H1 (cell line): ENCODE data around the gene MOB3C.

Experiments used
- BACH1 ChIP-seq: IDR thresholded peaks from 2 replicates; pipeline ENCODE4 v1.6.1; 2012; ENCODE audit warnings: low read length, improper control_type of control experiment
- HDAC2 ChIP-seq, 2 experiments: fragments of 300-600 bp in 1 of 2; sonication (generic) in 1 of 2; IDR thresholded peaks; 2 replicates each; pipeline ENCODE4 v1.6.1; 2011 to 2012; ENCODE audit warnings: low read depth in 2 of 2, low read length in 2 of 2, mild to moderate bottlenecking in 2 of 2, moderate library complexity in 2 of 2, borderline replicate concordance in 1 of 2, inconsistent platforms in 1 of 2
- JUN ChIP-seq: IDR thresholded peaks from 2 replicates; pipeline ENCODE4 v1.6.1; 2011; ENCODE audit warnings: low read depth, mild to moderate bottlenecking, improper control_type of control experiment, low read length
- POLR2A ChIP-seq, 2 experiments: IDR thresholded peaks; 1 replicate in 1 of 2; 2 replicates in 1 of 2; pipeline ENCODE4 v1.6.1; 2011; ENCODE audit warnings: low read depth in 2 of 2, low read length in 2 of 2, mild to moderate bottlenecking in 2 of 2; ENCODE audit errors: control extremely low read depth in 1 of 2
- RFX5 ChIP-seq: IDR thresholded peaks from 2 replicates; pipeline ENCODE4 v1.6.1; 2011; ENCODE audit warnings: low read depth, low read length, improper control_type of control experiment, borderline replicate concordance
- RXRA ChIP-seq: IDR thresholded peaks from 2 replicates; pipeline ENCODE4 v1.6.1; 2011; ENCODE audit warnings: low read depth, mild to moderate bottlenecking, low read length, moderate library complexity; ENCODE audit not compliant: insufficient read depth
- SUZ12 ChIP-seq: fragments of 200-600 bp; sonication (generic); IDR thresholded peaks from 2 replicates; pipeline ENCODE4 v1.6.1; 2012; ENCODE audit warnings: mild to moderate bottlenecking, inconsistent platforms, low read length, moderate library complexity, mixed read lengths
- YY1 ChIP-seq: IDR thresholded peaks from 2 replicates; pipeline ENCODE4 v1.6.1; 2011; ENCODE audit warnings: low read depth, mild to moderate bottlenecking, low read length
- TF ChIP-seq, protein P1 (sequence below): IDR thresholded peaks from 2 replicates; pipeline ENCODE4 v1.6.1; 2011; ENCODE audit warnings: low read depth, mild to moderate bottlenecking, low read length; ENCODE audit not compliant: insufficient read depth
- TF ChIP-seq, protein P2 (sequence below), 3 experiments: IDR thresholded peaks; 1 replicate in 2 of 3; 2 replicates in 1 of 3; pipeline versions ENCODE4 v1.5.1 to v1.6.1; 2011; ENCODE audit warnings: low read length in 3 of 3, mild to moderate bottlenecking in 3 of 3, inconsistent platforms in 2 of 3, low read depth in 1 of 3, moderate library complexity in 1 of 3; ENCODE audit not compliant: insufficient read depth in 1 of 3; ENCODE audit errors: control extremely low read depth in 1 of 3

DNA sequence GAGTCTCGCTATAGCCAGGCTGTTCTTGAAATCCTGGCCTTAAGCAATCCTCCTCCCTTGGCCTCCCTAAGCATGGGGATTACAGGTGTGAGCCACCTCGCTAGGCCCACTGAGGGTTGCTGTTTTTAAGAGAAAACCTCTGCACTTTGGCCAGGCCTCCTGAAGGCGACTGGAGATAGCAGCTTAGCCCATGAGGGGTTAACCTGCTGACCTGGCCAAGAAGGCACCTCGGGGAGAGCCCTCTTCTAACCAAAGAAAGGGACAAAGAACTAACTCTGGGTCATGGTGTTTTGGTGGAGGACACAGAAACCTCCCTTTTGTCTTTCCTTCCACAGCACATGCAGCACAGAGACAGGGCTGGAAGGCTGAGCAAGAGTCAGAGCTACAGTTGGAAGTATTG, 47.5 kb downstream of the MOB3C start:
- no peak for TF ChIP-seq YY1
- TF ChIP-seq, protein P1, sequence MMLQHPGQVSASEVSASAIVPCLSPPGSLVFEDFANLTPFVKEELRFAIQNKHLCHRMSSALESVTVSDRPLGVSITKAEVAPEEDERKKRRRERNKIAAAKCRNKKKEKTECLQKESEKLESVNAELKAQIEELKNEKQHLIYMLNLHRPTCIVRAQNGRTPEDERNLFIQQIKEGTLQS = no peak
- TF ChIP-seq, protein P2, sequence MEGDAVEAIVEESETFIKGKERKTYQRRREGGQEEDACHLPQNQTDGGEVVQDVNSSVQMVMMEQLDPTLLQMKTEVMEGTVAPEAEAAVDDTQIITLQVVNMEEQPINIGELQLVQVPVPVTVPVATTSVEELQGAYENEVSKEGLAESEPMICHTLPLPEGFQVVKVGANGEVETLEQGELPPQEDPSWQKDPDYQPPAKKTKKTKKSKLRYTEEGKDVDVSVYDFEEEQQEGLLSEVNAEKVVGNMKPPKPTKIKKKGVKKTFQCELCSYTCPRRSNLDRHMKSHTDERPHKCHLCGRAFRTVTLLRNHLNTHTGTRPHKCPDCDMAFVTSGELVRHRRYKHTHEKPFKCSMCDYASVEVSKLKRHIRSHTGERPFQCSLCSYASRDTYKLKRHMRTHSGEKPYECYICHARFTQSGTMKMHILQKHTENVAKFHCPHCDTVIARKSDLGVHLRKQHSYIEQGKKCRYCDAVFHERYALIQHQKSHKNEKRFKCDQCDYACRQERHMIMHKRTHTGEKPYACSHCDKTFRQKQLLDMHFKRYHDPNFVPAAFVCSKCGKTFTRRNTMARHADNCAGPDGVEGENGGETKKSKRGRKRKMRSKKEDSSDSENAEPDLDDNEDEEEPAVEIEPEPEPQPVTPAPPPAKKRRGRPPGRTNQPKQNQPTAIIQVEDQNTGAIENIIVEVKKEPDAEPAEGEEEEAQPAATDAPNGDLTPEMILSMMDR (IDR thresholded peaks at IDR 0.05; ENCODE audit: control extremely low read depth in 1 of 3, insufficient read depth in 1 of 3, low read depth in 1 of 3, low read length in 3 of 3) = no peak
- TF ChIP-seq RFX5 = no peak
- TF ChIP-seq RXRA = no peak
- no peak for TF ChIP-seq POLR2A (IDR thresholded peaks at IDR 0.05; ENCODE audit: control extremely low read depth in 1 of 2, low read depth in 2 of 2, low read length in 2 of 2)
- no peak for TF ChIP-seq JUN
- no peak for TF ChIP-seq SUZ12
- TF ChIP-seq BACH1 = no peak
- no peak for TF ChIP-seq HDAC2 (IDR thresholded peaks at IDR 0.05; ENCODE audit: borderline replicate concordance in 1 of 2, low read depth in 2 of 2, low read length in 2 of 2)
